ENCODE measurements around the gene ADGRD1.
"Not testable (repeated sequence)": the region's sequence is repeated elsewhere in the genome, so short reads cannot be mapped to it uniquely, and the experiment has no call there.

Gene ADGRD1

DNA sequence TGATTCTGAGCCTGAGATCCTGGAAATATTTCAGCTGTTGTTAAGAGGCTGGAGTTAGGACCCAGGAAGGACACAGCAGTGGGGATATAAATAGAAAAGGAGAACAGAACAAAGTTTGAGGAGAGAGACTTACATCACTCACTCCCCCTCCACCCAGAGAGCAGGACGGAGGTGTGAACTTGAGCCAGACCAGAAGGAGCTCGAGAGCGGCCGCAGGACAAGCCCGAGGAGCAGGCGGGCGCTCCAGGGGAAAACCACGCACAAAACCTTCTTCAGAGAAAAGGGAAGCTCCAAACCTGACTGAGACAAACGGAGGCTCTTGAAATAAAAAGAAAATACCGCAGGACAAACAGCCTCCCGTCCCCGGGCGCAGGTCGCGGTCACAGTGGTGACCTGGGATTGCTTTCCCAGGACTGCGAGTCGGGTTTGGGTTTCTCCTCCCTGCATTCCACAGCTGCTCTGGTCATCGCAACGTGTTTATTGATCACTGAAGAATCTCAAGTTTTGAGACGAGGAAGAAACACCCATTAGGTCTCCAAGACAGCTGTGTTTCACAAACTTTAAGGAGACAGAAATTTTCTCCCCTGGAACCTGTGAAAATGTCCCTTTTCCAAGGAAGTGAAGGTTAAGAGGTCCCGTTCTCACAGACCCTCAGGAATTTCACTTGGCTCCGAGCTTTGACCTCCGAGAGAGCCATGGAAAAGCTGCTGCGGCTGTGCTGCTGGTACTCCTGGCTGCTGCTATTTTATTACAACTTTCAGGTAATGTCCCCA lies at the start of gene ADGRD1:
TSS of gene ADGRD1 (plus strand) at position 137 of the 773 bp plus-strand sequence. CDS start at position 696, 559 bp downstream.
- DNase-seq: no peak

DNA sequence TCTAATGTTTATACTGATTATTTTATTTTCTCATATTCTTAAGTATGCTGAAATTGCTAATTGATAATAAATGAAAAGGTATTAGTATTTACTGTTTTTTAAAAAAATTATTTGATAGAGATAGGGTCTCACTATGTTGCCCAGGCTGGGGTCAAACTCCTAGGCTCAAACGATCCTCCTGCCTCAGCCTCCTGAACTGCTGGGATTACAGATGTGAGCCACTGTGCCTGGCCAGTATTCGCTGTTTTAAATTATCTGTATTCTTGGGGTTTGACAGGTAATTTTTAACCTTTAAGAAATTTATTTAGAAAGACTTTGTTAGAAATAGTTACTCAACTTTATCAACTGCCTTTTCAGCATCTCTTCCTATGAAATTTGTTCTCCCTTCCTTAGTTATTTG lies 49.6 kb upstream of the ADGRD1 start:
- no peak for DNase-seq

DNA sequence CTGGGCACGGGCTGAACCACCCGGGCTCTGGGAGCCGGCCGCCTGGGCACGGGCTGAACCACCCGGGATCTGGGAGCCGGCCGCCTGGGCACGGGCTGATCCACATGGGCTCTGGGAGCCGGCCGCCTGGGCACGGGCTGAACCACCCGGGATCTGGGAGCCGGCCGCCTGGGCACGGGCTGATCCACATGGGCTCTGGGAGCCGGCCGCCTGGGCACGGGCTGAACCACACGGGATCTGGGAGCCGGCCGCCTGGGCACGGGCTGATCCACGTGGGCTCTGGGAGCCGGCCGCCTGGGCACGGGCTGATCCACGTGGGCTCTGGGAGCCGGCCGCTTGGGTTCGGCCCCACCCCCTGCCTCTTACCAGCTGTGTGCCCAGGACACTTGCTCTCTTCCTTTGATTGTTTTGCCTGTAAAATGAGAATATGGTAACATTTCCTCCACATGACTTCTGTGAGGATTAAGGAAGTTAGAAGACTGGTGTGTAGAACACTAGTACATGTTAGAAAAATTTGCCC lies 48.7 kb upstream of the ADGRD1 start:
- DNase-seq: not testable (repeated sequence)

DNA sequence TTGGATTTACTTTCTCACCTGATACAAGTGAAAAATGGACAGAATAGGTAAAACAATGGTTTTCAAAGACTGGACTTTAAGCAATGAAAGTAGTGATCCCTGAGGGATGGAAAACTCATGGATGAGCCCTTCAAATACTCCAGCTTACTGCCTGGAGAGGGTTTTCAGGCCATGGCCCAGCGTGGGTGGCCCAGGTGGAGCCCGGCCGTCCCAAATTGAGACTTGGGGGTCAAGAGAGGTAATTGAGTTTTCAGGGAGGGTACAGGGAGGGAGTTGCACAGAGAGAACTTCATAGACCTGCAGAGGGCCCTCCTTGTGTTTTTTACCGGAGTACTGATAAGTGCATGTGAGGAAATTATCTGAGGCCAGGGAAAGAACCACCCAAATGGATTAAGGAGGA lies 44.6 kb upstream of the ADGRD1 start:
- no peak for DNase-seq

DNA sequence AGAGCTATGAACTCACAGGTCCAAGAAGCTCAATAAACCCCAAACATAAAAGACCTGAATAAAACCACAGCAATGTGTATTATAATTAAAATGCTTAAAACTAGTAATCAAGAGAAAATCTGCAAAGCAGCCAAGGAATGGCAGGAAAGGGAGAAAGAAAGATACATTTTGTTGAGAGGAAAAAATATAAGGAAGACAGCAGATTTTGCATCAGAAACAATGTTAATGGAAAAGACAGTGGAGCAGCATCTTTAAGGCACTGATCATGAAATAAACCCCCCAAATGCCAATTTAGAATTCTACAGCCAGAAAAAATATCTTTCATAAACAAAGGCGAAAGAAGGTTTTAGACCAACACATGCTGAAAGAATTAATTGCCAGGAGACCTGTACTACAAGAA lies 42.5 kb upstream of the ADGRD1 start:
- no peak for DNase-seq

DNA sequence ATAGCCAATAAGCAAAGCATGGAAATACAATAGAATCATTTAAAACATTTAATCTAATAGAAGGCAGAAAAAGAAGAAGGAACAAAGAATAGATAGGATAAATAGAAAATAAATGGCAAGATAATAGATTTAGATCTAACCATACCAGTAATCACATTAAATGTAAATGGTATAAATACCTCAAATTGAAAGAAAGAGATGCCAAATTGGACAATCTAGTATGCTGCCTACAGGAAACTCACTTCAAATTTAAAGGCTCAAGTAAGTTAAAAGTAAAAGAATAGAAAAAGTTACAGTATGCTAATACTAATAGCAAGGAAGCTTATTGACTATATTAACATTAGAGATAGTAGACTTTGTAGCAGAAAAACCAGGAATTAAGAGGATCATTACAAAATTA lies 41.8 kb upstream of the ADGRD1 start:
- DNase-seq: no peak

DNA sequence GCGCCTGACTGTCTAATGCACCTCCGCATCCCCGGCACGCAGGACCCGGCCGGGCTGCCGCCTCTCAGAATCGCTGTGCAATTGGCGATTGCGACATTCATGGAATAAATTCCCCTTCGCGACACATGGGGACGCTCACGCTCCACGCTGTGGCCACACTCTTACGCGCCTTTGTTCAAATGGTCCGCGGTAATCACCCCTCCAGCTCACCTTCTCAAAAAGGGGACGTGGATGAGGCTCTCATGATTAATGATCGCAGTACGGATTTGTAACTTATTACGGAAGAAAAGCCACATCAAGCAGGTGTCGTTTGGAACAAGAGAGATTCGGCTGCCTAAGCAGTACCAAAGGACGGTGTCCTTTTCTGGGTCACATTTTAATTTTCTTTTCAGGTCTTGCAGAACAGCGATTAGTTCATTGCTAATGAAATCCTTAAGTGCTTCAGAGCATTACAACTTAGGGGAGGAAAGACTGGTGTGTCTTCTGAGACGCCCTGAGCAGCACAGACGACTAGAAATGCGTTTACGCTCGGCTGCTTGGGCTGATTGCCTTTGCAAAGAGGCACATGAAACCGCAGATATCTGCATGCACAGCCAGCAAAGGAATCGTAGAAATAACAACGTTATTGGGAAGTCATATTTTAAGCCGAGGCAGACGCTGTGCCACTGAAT lies 37.3 kb upstream of the ADGRD1 start:
- DNase-seq: no peak

DNA sequence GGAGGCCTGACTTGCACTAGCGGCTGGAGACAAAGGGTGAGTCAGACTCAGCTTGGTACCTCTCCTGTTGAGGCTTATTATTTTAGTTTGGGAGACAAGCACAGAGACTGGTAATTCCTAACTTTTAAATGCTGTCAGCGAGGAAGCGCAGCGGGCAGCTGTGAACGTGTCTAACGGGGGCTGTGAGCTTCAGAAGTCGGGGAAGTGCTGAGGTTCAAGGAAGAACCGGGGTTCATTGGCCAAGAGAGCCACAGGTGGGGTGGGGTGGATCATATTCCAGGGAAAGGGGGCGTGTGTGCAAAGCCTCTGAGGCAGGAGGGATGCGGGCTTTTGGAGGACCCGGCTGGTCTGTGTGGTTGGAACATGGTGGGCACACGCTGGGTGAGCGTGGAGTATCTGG lies 36.1 kb upstream of the ADGRD1 start:
- DNase-seq: no peak

DNA sequence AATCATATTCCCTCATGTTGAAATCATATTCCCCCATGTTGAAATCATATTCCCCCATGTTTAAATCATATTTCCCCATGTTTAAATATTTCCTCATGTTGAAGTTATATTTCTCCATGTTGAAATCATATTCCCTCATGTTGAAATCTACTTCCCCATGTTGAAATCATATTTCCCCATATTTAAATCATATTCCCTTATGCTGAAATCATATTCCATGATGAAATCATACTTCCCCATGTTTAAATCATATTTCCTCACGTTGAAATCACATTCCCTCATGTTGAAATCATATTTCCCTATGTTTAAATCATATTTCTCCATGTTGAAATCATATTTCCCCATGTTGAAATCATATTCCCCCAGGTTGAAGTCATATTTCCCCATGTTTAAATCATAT lies 34.6 kb upstream of the ADGRD1 start:
- no peak for DNase-seq

DNA sequence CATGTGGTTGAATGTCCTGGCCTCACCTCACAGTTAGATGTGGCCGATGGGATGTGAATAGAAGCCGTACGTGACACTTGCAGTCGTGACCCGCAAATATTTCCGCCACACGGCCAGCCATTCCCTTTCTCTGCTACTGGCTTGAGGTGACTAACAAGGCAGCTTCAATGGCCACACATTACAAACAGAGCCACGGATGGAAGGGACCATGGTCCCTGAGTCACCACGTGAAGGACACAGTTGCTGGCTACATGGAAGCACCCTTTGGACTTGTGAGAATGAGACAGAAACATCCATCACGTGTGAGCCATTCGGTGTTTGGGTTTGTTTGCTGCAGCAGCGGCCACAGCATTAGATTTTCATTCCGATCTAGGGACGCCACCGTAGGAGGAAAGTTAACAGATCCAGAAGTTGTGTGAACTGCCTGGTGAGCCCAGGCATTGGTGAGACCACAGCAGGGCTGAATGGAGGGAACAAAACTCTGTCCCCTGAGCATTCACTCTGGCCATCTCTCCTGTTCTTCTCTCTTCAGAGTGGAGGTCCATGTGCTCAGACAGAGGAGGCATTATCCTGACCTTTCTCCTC lies 33.5 kb upstream of the ADGRD1 start:
- DNase-seq: no peak

DNA sequence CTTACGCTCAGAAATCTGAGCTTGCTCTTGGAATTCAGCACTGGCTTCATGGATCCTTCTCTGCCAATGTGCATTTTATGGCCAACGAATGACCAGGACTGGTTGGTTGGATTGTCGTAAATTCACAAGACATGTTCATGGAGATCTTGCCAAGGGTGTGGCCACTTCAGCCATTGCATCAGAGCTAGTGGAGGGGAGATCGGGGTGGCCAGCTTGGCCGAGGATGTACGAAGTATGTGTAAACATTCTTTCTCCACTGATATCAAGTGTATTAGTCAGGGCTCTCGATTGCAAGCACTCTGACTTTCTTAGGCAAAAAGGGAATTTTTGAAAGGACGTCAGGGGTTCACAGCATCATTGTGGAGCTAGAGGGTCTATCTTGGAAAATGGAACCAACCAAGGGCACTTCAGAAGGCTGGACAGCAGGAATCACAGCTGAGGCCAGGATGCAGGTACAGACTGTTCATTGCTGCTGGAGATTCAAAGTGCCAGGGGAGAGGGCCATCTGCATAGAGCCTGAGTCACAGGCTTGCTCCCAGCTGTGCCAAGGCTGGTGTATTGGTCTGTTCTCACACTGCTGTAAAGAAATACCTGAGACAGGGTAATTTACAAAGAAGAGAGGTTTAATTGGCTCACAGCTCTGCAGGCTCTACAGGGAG lies 32.9 kb upstream of the ADGRD1 start:
- DNase-seq: no peak

DNA sequence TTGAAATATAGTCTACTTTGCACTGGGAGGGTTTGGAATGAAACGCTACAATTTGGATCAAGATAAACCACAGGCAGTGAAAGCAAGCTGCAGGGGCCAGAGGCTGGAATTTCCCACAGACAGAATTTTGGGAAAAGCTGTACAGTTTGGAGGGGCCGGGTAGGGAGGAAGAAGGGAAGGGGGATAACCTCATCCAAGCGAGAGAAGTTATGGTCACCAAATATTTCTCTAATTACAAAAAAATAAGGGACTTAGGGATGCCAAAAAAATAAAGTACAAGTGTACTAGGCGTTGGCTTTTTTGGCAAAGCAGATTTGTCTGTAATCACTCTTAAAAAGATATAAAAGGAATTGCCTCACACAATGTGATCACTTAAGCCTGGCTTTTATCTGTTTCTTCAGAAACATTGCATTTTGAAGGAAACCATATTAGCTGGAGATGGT lies 31.2 kb upstream of the ADGRD1 start:
- no peak for DNase-seq

DNA sequence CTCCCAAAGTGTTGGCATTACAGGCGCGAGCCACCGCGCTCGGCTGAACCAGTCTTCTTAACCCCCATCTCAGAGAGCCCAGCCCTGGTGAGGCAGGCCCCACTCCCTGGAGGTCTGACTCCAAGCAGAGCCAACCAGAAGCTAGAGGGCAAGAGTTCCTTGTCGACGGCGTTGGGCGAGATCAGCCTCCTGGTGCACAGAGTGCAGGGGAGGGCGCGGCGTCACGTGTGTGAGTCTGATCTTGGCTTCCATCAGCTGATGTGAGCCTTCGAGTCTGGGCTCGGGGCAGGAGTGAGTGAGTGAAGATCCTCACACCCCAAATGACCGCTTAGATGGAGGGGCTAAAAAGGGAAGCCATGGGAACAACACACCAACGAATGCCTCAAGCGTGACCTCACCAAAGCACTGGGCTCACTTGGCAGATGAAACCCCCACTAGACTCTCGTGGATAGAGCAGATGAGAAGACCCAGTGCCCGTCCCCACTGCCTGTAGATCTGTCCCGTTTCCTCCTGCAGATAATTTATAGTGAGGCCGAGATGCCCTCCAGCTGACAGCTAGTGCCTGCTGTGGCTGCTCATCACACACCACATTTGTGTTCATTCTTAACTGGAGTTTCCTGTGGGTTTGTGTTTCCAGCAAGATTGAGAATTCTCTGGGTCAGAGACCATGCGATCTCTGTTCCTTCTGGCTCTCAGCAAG lies 28.6 kb upstream of the ADGRD1 start:
- DNase-seq: no peak

DNA sequence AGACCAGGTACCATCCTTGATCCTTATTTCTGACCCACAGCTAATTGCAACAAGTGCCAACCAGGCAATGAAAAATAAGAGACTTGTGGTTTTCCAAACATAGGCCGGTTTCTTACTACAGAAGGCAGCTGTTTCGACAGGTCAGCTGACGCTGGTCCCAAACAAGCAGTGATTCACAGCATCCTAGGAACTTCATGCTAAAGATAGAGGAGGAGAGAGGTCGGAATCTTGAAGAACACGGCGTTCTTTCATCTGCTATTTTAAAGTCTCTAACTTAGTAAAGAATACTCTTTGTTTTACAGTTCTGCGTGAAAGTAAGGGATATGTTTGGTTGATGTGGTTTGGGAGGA lies 28.1 kb upstream of the ADGRD1 start:
- no peak for DNase-seq

DNA sequence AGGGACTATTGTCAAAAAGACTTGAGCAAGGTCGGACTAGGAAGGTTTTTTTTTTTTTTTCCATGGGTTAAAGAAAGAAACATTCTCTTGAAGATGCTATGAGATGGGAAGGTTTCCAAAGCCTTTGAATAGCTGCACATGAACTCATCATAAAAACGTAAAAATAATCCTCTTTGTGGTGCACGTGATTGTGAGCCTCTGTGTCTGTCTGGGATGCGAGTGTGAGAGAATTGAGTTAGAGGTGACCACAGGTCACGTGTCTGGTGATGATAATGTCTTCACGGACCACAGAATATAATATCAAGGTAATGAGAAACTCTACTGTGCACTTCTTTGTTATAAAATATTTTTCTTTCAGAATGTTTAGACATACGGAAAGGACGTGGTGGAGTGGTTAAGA lies 24.3 kb upstream of the ADGRD1 start:
- no peak for DNase-seq

DNA sequence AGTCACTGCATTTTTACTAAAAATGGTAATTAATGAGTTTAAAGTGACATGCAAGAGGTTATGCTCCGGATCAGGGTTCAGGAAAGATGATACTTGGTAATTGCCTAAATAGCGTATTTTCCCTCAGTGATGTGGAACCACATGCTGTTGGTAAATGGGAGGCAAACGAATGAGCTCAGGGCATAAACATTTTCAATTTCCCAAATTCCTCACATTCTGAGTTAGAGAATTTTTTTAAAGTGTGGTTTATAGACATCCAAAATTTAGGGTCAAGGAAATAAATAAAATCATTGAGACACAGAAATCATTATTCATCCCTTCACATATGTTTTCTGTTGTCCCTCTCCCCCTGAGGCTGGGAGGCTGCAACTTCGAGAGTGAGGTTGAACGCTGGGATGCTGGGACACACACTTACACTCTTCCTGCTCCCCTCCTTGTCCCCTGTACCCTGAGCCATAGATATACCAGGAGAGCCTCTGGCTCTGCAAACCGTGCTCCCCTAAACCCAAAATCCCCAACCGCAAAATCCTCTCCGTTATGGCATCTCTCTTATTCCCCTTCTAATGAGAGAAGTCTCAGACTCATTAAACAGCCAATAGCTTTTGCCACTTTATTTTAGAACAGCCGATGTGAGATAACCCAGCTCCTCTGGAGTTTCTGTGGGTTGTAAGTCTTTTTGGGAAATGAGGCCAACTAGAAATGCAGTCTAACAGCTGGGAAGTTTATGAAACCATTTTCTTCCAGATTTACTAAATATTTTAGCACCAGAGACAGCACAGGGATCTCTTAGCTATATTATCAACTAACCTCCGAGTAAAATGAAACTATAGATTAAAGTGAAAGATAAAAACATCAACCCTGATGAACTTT lies 21.4 kb upstream of the ADGRD1 start:
- no peak for DNase-seq

DNA sequence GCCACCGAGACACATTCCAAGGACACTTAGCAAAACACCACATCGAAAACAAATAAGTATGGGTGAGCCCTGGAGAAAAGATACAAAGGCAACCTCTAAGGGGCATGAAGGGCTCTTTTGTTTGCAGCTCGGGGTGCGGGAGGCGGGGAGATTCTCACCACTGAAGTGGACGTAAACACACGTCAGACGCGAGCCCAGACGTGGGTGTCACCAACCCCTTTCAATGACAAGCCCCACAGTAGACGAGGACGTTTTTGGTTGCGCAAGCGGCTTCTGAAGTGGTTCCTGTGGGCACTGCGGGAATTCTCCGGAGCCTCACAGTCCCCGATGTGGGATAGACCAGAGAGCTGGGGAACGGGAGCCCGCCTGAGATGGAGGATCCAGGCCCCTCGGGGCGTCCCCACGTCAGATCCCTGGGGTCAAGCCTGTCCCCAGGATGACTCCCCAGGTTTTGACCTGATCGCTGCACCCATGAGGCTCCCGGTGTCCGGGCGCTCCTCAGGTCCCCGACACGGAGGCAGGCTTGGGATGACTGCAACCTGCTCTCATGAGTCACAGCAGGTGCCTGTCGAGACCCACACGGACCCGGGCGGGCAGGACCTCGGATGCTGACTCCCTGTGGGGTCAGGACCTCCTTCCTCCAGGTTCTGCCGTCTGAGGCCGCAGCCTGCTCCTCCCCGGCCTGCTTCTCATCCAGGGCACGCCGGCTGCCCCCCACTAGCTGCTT lies 20.3 kb upstream of the ADGRD1 start:
- DNase-seq: no peak

DNA sequence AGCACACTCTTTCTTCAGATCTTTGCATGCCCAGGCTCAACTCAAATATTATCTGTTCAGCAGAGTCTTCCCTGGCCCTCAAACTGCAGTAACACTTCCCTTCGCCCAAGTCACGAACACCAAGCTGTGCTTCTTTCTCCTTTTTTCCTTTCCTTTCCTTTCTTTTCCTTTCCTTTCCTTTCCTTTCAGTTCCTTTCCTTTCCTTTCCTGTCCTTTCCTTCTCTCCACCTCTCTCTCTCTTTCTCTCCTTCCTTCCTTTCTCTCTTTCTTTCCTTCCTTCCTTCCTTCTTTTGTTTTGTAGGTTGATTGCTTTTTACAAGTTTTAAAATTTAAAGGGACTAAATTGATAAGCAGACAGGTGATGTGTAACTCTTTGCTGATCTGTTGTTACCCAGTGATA lies 19.0 kb upstream of the ADGRD1 start:
- no peak for DNase-seq

DNA sequence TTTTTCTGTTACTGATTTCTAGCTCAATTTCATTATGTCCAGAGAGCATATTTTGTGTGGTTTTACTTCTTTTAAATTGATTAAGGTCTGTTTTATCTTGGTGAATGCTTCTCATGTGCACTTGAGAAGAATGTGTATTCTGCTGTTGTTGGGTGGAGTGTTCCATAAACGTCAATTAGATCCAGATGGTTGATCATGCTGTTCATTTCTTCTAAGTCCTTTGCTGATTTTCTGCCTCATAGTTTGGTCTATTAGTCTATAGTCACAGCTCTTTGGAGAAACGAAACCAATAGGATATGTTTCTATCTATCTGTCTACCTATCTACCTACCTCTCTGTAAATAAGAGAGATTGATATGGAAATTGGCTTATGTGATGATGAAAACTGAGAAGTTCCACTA lies 17.1 kb upstream of the ADGRD1 start:
- no peak for DNase-seq

DNA sequence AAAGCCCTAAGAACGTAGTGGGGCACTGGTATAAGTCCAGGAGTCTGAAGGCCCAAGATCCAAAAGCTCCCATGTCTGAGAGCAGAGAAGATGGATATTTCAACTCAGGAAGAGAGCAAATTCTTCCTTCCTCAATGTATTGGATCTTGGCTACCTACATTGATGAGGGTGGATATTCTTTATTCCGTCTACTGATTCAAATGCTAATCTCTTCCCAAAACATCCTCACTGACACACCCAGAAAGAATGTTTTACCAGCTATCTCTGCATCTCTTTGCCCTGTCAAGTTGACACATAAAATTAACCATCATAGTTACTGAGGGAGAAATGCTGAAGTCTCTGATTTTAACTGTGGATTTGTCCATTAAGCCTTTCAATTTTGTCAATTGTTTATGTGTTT lies 16.6 kb upstream of the ADGRD1 start:
- no peak for DNase-seq

DNA sequence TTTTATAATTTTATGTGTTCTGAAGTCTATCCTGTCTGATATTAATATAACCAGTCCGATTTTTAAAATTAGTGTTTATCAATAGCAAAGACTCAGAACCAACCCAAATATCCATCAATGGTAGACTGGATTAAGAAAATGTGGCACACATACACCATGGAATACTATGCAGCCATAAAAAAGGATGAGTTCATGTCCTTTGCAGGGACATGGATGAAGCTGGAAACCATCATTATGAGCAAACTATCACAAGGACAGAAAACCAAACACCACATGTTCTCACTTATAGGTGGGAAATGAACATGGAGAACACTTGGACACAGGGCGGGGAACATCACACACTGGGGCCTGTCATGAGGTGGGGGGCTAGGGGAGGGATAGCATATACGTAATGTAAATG lies 16.2 kb upstream of the ADGRD1 start:
- not testable (repeated sequence) for DNase-seq
